RWPE2 (cell line): Measurements from ENCODE around the gene PPP4R1.

Source experiments
- ATAC-seq: fragments of 200-7000 bp; cut with Tn5 transposase; 3 replicates; pipeline ENCODE4 v1.9.1; 2021; ENCODE audit warnings: low read depth
- DNase-seq: peaks from one replicate; pipeline ENCODE4 v3.0.0-alpha.2; 2020; ENCODE audit warnings: low spot score
- H3K27ac ChIP-seq: fragments of 450-650 bp; 2 replicates; pipeline ENCODE4 v1.5.1; 2017; ENCODE audit warnings: mild to moderate bottlenecking; ENCODE audit not compliant: poor library complexity, severe bottlenecking
- H3K27me3 ChIP-seq: fragments of 250-450 bp; sonication (Bioruptor Pico); 2 replicates; pipeline ENCODE4 v1.5.1; 2021; ENCODE audit warnings: mild to moderate bottlenecking, moderate library complexity; ENCODE audit not compliant: insufficient read depth, poor library complexity, severe bottlenecking
- H3K36me3 ChIP-seq: fragments of 250-450 bp; sonication (Bioruptor Pico); 2 replicates; pipeline ENCODE4 v1.5.1; 2020; ENCODE audit warnings: low read depth, mild to moderate bottlenecking, moderate library complexity
- H3K4me1 ChIP-seq: fragments of 250-450 bp; sonication (Bioruptor Pico); 2 replicates; pipeline ENCODE4 v1.5.1; 2021; ENCODE audit warnings: mild to moderate bottlenecking, moderate library complexity; ENCODE audit not compliant: insufficient read depth, poor library complexity, severe bottlenecking
- H3K4me3 ChIP-seq: fragments of 250-450 bp; sonication (Bioruptor Pico); 2 replicates; pipeline ENCODE4 v1.5.1; 2021; ENCODE audit warnings: mild to moderate bottlenecking, moderate library complexity; ENCODE audit not compliant: severe bottlenecking
- H3K9me3 ChIP-seq: fragments of 250-450 bp; sonication (Bioruptor Pico); 2 replicates; pipeline ENCODE4 v1.5.1; 2021; ENCODE audit warnings: mild to moderate bottlenecking, moderate library complexity; ENCODE audit not compliant: severe bottlenecking
- TF ChIP-seq, protein P1 (sequence below): fragments of 450-650 bp; IDR thresholded peaks from one replicate; pipeline ENCODE4 v1.5.1; 2017; ENCODE audit warnings: mild to moderate bottlenecking, moderate library complexity; ENCODE audit not compliant: poor library complexity, severe bottlenecking

Gene PPP4R1

DNA sequence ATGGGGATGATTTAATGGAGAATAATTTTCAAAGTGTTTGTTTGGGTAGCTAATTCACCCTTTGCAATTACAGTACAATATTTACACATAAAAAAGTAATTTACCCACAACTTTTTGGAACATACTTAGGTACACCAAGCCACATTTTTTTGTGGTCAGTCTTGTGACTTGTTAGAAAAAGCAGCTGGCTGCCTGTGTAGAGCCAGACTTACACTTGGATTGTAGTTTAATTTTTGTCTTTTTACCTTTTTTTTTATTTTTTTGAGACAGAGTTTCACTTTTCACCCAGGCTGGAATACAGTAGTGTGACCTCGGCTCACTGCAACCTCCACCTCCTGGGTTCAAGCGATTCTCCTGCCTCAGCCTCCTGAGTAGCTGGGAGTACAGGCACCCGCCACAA is 93.7 kb downstream of the PPP4R1 start:
- no peak overlapping the region for H3K27ac ChIP-seq
- peaks cover 50% of the 10 kb centered on the region for H3K36me3 ChIP-seq
- no peak for ATAC-seq
- H3K4me3 ChIP-seq = no peak overlapping the region
- no peaks in the 10 kb centered on the region for H3K9me3 ChIP-seq
- H3K4me1 ChIP-seq = no peaks in the 10 kb centered on the region
- DNase-seq = no peak
- TF ChIP-seq, protein P1, sequence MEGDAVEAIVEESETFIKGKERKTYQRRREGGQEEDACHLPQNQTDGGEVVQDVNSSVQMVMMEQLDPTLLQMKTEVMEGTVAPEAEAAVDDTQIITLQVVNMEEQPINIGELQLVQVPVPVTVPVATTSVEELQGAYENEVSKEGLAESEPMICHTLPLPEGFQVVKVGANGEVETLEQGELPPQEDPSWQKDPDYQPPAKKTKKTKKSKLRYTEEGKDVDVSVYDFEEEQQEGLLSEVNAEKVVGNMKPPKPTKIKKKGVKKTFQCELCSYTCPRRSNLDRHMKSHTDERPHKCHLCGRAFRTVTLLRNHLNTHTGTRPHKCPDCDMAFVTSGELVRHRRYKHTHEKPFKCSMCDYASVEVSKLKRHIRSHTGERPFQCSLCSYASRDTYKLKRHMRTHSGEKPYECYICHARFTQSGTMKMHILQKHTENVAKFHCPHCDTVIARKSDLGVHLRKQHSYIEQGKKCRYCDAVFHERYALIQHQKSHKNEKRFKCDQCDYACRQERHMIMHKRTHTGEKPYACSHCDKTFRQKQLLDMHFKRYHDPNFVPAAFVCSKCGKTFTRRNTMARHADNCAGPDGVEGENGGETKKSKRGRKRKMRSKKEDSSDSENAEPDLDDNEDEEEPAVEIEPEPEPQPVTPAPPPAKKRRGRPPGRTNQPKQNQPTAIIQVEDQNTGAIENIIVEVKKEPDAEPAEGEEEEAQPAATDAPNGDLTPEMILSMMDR = no peak
- H3K27me3 ChIP-seq = no peaks in the 10 kb centered on the region

DNA sequence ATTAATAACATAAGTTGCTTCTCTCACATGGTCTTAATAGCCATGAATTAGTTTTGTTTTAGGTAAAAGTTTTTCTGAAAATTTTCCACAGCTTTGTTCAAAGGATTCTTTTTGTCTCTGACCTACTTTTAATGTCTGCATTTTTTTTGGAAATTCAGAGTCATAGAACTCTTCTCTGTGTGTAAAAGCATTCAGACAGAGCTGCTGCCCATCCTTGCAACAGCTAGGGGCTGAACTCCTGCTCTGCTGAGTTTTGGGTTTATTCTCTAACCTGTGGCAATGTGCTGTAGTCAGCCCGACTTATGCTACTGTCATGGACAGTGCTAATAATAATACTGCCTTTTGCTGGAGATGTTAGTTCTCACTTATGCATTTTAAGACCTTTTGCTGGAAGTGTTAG is 95.0 kb downstream of the PPP4R1 start:
- Histone ChIP-seq H3K4me1 (peaks cover 3% of the 10 kb centered on the region), H3K27ac (no peak overlapping the region), H3K9me3 (no peaks in the 10 kb centered on the region), H3K27me3 (no peaks in the 10 kb centered on the region), H3K36me3 (peaks cover 39% of the 10 kb centered on the region), H3K4me3 (no peak overlapping the region)
- ATAC-seq (no peak), DNase-seq (no peak)
- TF ChIP-seq, protein P1 = no peak

DNA sequence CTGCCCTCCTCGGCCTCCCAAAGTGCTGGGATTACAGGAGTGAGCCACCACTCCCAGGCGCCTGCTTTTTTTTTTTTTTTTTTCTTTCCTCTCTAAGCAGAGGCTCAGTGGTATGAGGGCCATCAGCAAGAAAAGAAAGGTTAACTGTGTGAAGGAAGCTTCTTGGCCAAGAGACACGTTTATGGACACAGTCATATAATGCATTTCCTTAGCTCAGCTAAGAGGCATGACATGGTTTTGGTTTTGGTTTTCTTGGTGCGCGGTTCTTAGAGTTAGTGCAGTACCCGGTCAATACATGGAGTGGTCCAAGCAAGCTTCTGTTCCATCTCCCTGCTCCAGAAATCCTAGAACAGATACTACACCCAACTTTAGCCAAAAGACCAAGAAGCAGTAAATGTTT is 96.5 kb downstream of the PPP4R1 start:
- TF ChIP-seq, protein P1 = no peak
- peaks cover 45% of the 10 kb centered on the region for H3K36me3 ChIP-seq

DNA sequence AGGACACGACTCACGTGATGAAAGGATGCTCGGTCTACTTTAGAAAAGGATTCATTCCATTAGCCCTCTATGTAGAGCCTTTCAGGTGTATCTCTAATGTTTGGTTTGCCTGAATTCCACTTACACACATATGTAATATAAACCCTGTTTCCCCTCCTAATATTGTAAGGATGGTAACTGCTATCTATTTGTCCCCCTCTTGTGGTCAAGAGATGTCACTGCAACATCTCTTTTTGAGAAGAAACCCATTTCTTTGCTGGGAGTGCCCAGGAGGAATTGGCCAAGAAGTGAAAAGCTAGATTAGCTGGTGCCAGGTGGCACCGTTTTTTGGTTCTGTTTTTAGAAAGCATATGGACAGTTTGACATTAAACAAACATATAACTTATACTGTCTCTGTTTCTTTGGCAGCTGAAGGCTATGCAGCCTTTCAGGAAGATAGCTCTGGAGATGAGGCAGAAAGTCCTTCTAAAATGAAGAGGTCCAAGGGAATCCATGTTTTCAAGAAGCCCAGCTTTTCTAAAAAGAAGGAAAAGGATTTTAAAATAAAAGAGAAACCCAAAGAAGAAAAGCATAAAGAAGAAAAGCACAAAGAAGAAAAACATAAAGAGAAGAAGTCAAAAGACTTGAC is 97.8 kb downstream of the PPP4R1 start:
- no peak overlapping the region for H3K4me3 ChIP-seq
- peaks cover 34% of the 10 kb centered on the region for H3K36me3 ChIP-seq
- H3K27ac ChIP-seq = no peak overlapping the region
- no peaks in the 10 kb centered on the region for H3K9me3 ChIP-seq
- no peak for DNase-seq
- peaks cover 12% of the 10 kb centered on the region for H3K4me1 ChIP-seq
- TF ChIP-seq, protein P1 = peak; percentile 95
- ATAC-seq = no peak
- no peaks in the 10 kb centered on the region for H3K27me3 ChIP-seq

More for the DNA sequence above, 96.5 kb downstream of the PPP4R1 start:
- peaks cover 12% of the 10 kb centered on the region for H3K4me1 ChIP-seq
- no peaks in the 10 kb centered on the region for H3K9me3 ChIP-seq
- H3K27ac ChIP-seq = no peak overlapping the region
- no peak for DNase-seq
- no peak overlapping the region for H3K4me3 ChIP-seq
- H3K27me3 ChIP-seq = no peaks in the 10 kb centered on the region
- no peak for ATAC-seq

DNA sequence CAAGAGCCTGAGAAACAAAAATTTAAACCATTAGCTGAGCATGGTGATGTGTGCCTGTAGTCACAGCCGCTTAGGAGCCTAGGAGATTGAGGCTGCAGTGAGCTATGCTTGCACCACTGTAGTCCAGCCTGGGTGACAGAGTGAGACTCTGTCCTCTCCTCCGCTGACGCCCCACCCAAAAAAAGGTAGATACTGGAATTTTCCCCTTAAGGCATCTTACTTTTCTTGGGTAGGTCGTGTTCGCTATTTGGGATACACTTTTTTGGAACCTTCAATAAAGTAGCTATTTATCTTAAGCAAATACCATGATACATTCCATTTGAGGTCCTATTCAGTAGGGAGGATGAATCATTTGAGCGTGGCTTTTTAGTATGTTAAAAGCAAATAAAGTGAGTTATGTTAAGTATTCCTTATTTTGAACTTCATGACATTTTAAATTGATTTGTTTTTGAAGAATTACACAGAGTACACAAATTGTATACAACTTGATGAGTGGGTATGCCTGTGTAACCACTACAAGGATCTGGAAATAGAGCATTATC is 100.3 kb downstream of the PPP4R1 start:
- H3K36me3 ChIP-seq = peaks cover 31% of the 10 kb centered on the region
- no peaks in the 10 kb centered on the region for H3K9me3 ChIP-seq
- DNase-seq = no peak
- H3K27me3 ChIP-seq = no peaks in the 10 kb centered on the region
- TF ChIP-seq, protein P1 = no peak
- H3K4me3 ChIP-seq = no peak overlapping the region
- H3K27ac ChIP-seq = peak overlapping the region; percentile 54
- peak; percentile 94 for ATAC-seq
- peaks cover 12% of the 10 kb centered on the region for H3K4me1 ChIP-seq
